ENCODE data around the gene SLC17A3. TPM values are rescaled to one million over a fixed set of nuclear protein-coding genes. Genes with fewer than 3 reads are reported as not detected.

SLC17A3 gene
- total RNA-seq, 1 experiment from 2014 or later = not detected

GRCh38 chr6:25893778-25894177, 19.7 kb upstream of the SLC17A3 start (continued):
- TF ChIP-seq ELF4 (CRISPR knock-in tag; IDR thresholded peaks at IDR 0.05; ENCODE audit: low read depth) (no peak), NR1H2 (CRISPR knock-in tag; IDR thresholded peaks at IDR 0.05) (no peak), GTF2I (CRISPR knock-in tag; conservative IDR thresholded peaks at IDR 0.05) (no peak), TEAD4 (CRISPR knock-in tag; IDR thresholded peaks at IDR 0.05) (no peak)

GRCh38 chr6:25892877-25893276, 18.8 kb upstream of the SLC17A3 start:
- no peak overlapping the region for H3K27ac Mint-ChIP-seq
- ChIA-PET CTCF (no interaction called here), POLR2A (no interaction called here)
- no peaks in the 10 kb centered on the region for H3K27me3 Mint-ChIP-seq (ENCODE audit: low read depth)
- H3K9me3 Mint-ChIP-seq = no peaks in the 10 kb centered on the region
- no peaks in the 10 kb centered on the region for H3K4me1 Mint-ChIP-seq
- no peak for DNase-seq (ENCODE audit: low spot score)
- H3K36me3 Mint-ChIP-seq = no peaks in the 10 kb centered on the region
- ATAC-seq = no peak
- no peak overlapping the region for H3K4me3 Mint-ChIP-seq
- TF ChIP-seq NFE2L1 (CRISPR knock-in tag; IDR thresholded peaks at IDR 0.05) = no peak
- no peak for TF ChIP-seq ETV6 (CRISPR knock-in tag; IDR thresholded peaks at IDR 0.05)
- TF ChIP-seq ESRRA (CRISPR knock-in tag; IDR thresholded peaks at IDR 0.05; ENCODE audit: borderline replicate concordance) = no peak
- no peak for TF ChIP-seq ATF1 (CRISPR knock-in tag; IDR thresholded peaks at IDR 0.05)
- TF ChIP-seq ERG (CRISPR knock-in tag; IDR thresholded peaks at IDR 0.05) = no peak
- TF ChIP-seq ZNF317 (CRISPR knock-in tag; IDR thresholded peaks at IDR 0.05; ENCODE audit: borderline replicate concordance, low read depth) = no peak
- no peak for TF ChIP-seq FOXJ3 (CRISPR knock-in tag; IDR thresholded peaks at IDR 0.05; ENCODE audit: borderline replicate concordance)
- no peak for TF ChIP-seq ZBTB21 (CRISPR knock-in tag; IDR thresholded peaks at IDR 0.05; ENCODE audit: borderline replicate concordance)
- TF ChIP-seq ZNF232 (CRISPR knock-in tag; IDR thresholded peaks at IDR 0.05) = no peak
- no peak for TF ChIP-seq USF1 (CRISPR knock-in tag; IDR thresholded peaks at IDR 0.05)
- TF ChIP-seq NR2C2 (CRISPR knock-in tag; IDR thresholded peaks at IDR 0.05) = no peak
- no peak for TF ChIP-seq ZNF512 (CRISPR knock-in tag; IDR thresholded peaks at IDR 0.05; ENCODE audit: borderline replicate concordance)
- TF ChIP-seq ZNF121 (CRISPR knock-in tag; IDR thresholded peaks at IDR 0.05) = no peak
- no peak for TF ChIP-seq ZNF416 (CRISPR knock-in tag; IDR thresholded peaks at IDR 0.05)

- DNase-seq (ENCODE audit: low spot score) = no peak
- ChIA-PET POLR2A (no interaction called here), CTCF (interaction anchor here (0.7 to 2.1 kb wide), 10 partner anchors 8 to 263 kb away, joined by 3 to 12 read pairs (median 4); no protein-coding TSS in a partner anchor)
- Mint-ChIP-seq H3K9me3 (peaks cover 5% of the 10 kb centered on the region; the same call in 1 of the 2 replicates), H3K4me3 (no peak overlapping the region), H3K4me1 (no peaks in the 10 kb centered on the region), H3K27ac (no peak overlapping the region), H3K27me3 (ENCODE audit: low read depth) (no peaks in the 10 kb centered on the region), H3K36me3 (no peaks in the 10 kb centered on the region)
- no peak for TF ChIP-seq JAZF1 (CRISPR knock-in tag; IDR thresholded peaks at IDR 0.05)
- peak; percentile 34 for TF ChIP-seq CTCF (IDR thresholded peaks at IDR 0.05)
- ATAC-seq = peak; percentile 84
Measured at GRCh38 chr6:25889877-25890853, 16.1 kb upstream of the SLC17A3 start.
